IMR-90 (cell line): Measurements from ENCODE around the gene TTL. TPM values are rescaled to one million over a fixed set of nuclear protein-coding genes. Genes with fewer than 3 reads are reported as not detected.

ENCODE experiments used
- ATAC-seq: fragments of 200-7000 bp; cut with Tn5 transposase; 2 replicates; pipeline ENCODE4 v1.9.1; 2020; ENCODE audit warnings: low read depth, mild to moderate bottlenecking, moderate library complexity
- BruUV-seq: library from RNA; stranded (reverse); fragments of 400-500 nt; replicated peaks from 2 replicates; lab custom pipeline; 2021; lab: Mats Ljungman, UMichigan
- CTCF ChIA-PET: fragments of 300-600 bp; formaldehyde crosslinking; extraction: SDS; loops from one replicate; lab custom pipeline; 2021; ENCODE audit warnings: antibody characterized with exemption; lab: Yijun Ruan, JAX
- POLR2A ChIA-PET: fragments of 300-600 bp; sonication (Branson Sonifier 250); formaldehyde crosslinking; loops from one replicate; lab custom pipeline; 2022; ENCODE audit warnings: antibody characterized with exemption; ENCODE audit not compliant: unreplicated experiment; lab: Charles Lee
- DNase-seq: peaks from one replicate; pipeline ENCODE4 v3.0.0; 2013
- H2AFZ ChIP-seq: replicated peaks from 2 replicates; pipeline ENCODE3; 2013; ENCODE audit warnings: low read length, mild to moderate bottlenecking; ENCODE audit not compliant: poor library complexity
- H2AK5ac ChIP-seq: 2 replicates; pipeline ENCODE4 v1.6.1; 2013; ENCODE audit warnings: low read depth, low read length, inconsistent platforms
- H2AK9ac ChIP-seq: replicated peaks from 2 replicates; pipeline ENCODE3; 2013; ENCODE audit warnings: mild to moderate bottlenecking, low read depth, low read length, moderate library complexity; ENCODE audit not compliant: poor library complexity
- H2BK120ac ChIP-seq: 2 replicates; pipeline ENCODE4 v1.6.1; 2013; ENCODE audit warnings: low read depth, low read length, inconsistent platforms
- H2BK15ac ChIP-seq: 3 replicates; pipeline ENCODE4 v1.6.1; 2013; ENCODE audit warnings: low read depth, low read length, inconsistent platforms
- H2BK20ac ChIP-seq: 2 replicates; pipeline ENCODE4 v1.6.1; 2013; ENCODE audit warnings: low read depth, mild to moderate bottlenecking, inconsistent platforms, low read length, moderate library complexity
- H2BK5ac ChIP-seq: 2 replicates; pipeline ENCODE4 v1.6.1; 2013; ENCODE audit warnings: mild to moderate bottlenecking, low read depth, low read length, inconsistent platforms; ENCODE audit not compliant: poor library complexity, severe bottlenecking
- H3K14ac ChIP-seq: replicated peaks from 2 replicates; pipeline ENCODE4 v1.6.1; 2013; ENCODE audit warnings: low read depth, low read length, inconsistent platforms
- H3K18ac ChIP-seq: 2 replicates; pipeline ENCODE4 v1.6.1; 2013; ENCODE audit warnings: low read depth, low read length, control low read depth
- H3K23ac ChIP-seq: 2 replicates; pipeline ENCODE4 v1.6.1; 2013; ENCODE audit warnings: low read depth, low read length, inconsistent platforms
- H3K27ac ChIP-seq: 2 replicates; pipeline ENCODE4 v1.5.1; 2013; ENCODE audit warnings: mild to moderate bottlenecking, control low read depth, low read length; ENCODE audit not compliant: insufficient read depth
- H3K27me3 ChIP-seq: 2 replicates; pipeline ENCODE4 v1.6.1; 2013; ENCODE audit warnings: low read length; ENCODE audit not compliant: control insufficient read depth, insufficient read depth
- H3K36me3 ChIP-seq: 2 replicates; pipeline ENCODE4 v1.6.1; 2013; ENCODE audit warnings: low read length, mixed read lengths; ENCODE audit not compliant: control insufficient read depth, insufficient read depth
- H3K4ac ChIP-seq: 2 replicates; pipeline ENCODE4 v1.6.1; 2013; ENCODE audit warnings: low read depth, low read length, inconsistent platforms
- H3K4me1 ChIP-seq: 2 replicates; pipeline ENCODE4 v1.6.1; 2013; ENCODE audit warnings: low read length, mixed read lengths; ENCODE audit not compliant: control insufficient read depth, insufficient read depth
- H3K4me2 ChIP-seq: 2 replicates; pipeline ENCODE4 v1.6.1; 2013; ENCODE audit warnings: low read depth, mild to moderate bottlenecking, control low read depth, low read length, moderate library complexity
- H3K4me3 ChIP-seq: 2 replicates; pipeline ENCODE4 v1.5.1; 2013; ENCODE audit warnings: low read depth, mild to moderate bottlenecking, control low read depth, low read length, moderate library complexity; ENCODE audit not compliant: insufficient read depth
- H3K56ac ChIP-seq: 2 replicates; pipeline ENCODE4 v1.6.1; 2013; ENCODE audit warnings: low read length, inconsistent platforms; ENCODE audit not compliant: insufficient read depth; ENCODE audit errors: extremely low read depth
- H3K79me1 ChIP-seq, 2 experiments: 2 replicates each; pipeline ENCODE4 v1.6.1; 2013; ENCODE audit warnings: low read length in 2 of 2, inconsistent platforms in 1 of 2, low read depth in 1 of 2
- H3K9ac ChIP-seq: 2 replicates; pipeline ENCODE4 v1.6.1; 2013; ENCODE audit warnings: low read depth, low read length, control low read depth
- H3K9me1 ChIP-seq: 2 replicates; pipeline ENCODE4 v1.6.1; 2013; ENCODE audit warnings: low read length, inconsistent platforms; ENCODE audit not compliant: insufficient read depth
- H3K9me3 ChIP-seq: 2 replicates; pipeline ENCODE4 v1.6.1; 2013; ENCODE audit warnings: low read length; ENCODE audit not compliant: control insufficient read depth, insufficient read depth
- H4K20me1 ChIP-seq: 2 replicates; pipeline ENCODE4 v1.6.1; 2013; ENCODE audit warnings: low read length, inconsistent platforms; ENCODE audit not compliant: insufficient read depth
- H4K5ac ChIP-seq: 2 replicates; pipeline ENCODE4 v1.6.1; 2013; ENCODE audit warnings: mild to moderate bottlenecking, low read depth, low read length, control low read depth
- H4K8ac ChIP-seq, 2 experiments: 2 replicates each; pipeline ENCODE4 v1.6.1; 2013; ENCODE audit warnings: low read depth in 2 of 2, low read length in 2 of 2, control low read depth in 1 of 2, inconsistent platforms in 1 of 2
- H4K91ac ChIP-seq: 2 replicates; pipeline ENCODE4 v1.6.1; 2013; ENCODE audit warnings: low read depth, low read length, inconsistent platforms; ENCODE audit not compliant: insufficient read depth
- CEBPB ChIP-seq: IDR thresholded peaks from 2 replicates; pipeline ENCODE4 v1.6.1; 2012; ENCODE audit warnings: low read depth, low read length, improper control_type of control experiment
- RCOR1 ChIP-seq: IDR thresholded peaks from 2 replicates; pipeline ENCODE4 v1.6.1; 2012; ENCODE audit warnings: mild to moderate bottlenecking, low read length, improper control_type of control experiment; ENCODE audit not compliant: insufficient replicate concordance
- WGBS, 2 experiments: methylation state at CpG; one replicate each; pipeline versions ENCODE4 v1.1.5 to v1.1.7; 2013; ENCODE audit warnings: missing lambda C conversion rate in 2 of 2; ENCODE audit not compliant: insufficient read length in 1 of 2; ENCODE audit errors: extremely low coverage in 2 of 2; 5-methylcytosine and 5-hydroxymethylcytosine counted together
- dilution Hi-C: fragments of 300-500 bp; cut with HindIII; formaldehyde crosslinking; loops from one replicate; pipeline ENCODE4 v1.14.3; 2018; ENCODE audit warnings: low sequenced_read_pairs; ENCODE audit not compliant: unreplicated experiment
- in situ Hi-C: fragments of 300-500 bp; cut with MboI; formaldehyde crosslinking; loops from 3 replicates; pipeline ENCODE4 v1.14.3; 2019; ENCODE audit warnings: low sequenced_read_pairs, inconsistent platforms, mixed read lengths
- intact Hi-C: fragments of 100-400 bp; cut with micrococcal nuclease; formaldehyde crosslinking; loops from 2 replicates; pipeline ENCODE4 v1.10.0; 2022
- microRNA-seq, 2 experiments: library from miRNA; stranded (forward) in 1 of 2; unstranded in 1 of 2; fragments of 10-50 nt in 1 of 2; fragments of <30 nt in 1 of 2; gene quantifications in 1 of 2; microRNA quantifications in 1 of 2; one replicate each; pipeline versions ENCODE3 to v1.1.0; 2013 to 2020; ENCODE audit not compliant: insufficient read depth in 1 of 2, insufficient read length in 1 of 2, unreplicated experiment in 1 of 2
- polyA plus RNA-seq, 3 experiments: library from polyadenylated mRNA; depleted of rRNA; stranded (reverse); fragments of >200 nt; gene quantifications; 2 replicates each; pipeline ENCODE4 v1.2.3, GENCODE V29; 2012; ENCODE audit warnings: low replicate concordance in 1 of 3
- small RNA-seq, 5 experiments: library from RNA; depleted of rRNA; stranded (forward); fragments of <200 nt; gene quantifications; one replicate each; pipeline ENCODE3, GENCODE V24; 2012
- total RNA-seq: library from RNA; depleted of rRNA; stranded (reverse); fragments of >200 nt; gene quantifications from 2 replicates; pipeline ENCODE4 v1.2.3, GENCODE V29; 2012; rRNA removed

TTL gene
- total and polyA plus RNA-seq, 2 of the 4 experiments (the other 2 are of a cell fraction), result 18.2 to 36.2 TPM

DNA sequence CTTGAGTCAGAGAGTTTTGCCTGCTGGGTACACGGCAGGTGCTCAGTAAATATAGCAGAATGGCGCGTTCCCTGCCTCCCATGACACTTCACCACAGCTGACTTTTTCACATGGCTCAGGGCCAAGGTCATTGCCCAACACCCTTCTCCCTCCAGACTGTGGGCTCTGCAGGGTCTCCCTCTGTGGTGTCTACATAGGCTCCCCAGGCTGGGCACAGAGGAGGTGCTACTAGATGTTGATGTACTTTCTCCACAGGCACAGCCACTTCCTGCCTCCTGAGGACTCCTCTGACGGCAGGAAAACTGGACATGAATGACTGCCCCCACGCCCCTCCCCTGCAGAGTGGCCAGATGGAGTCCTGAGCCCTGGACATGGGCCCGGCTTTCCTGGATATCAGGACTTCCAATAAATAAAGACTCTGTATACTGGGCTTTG, 106.7 kb downstream of the TTL start:
- Histone ChIP-seq H2AK9ac (no peak overlapping the region), H3K27me3 (no peaks in the 10 kb centered on the region), H3K36me3 (peaks cover 8% of the 10 kb centered on the region), H4K8ac (no peak overlapping the region), H4K20me1 (no peaks in the 10 kb centered on the region), H2AK5ac (no peak overlapping the region), H3K18ac (no peak overlapping the region), H3K4ac (no peak overlapping the region), H2BK120ac (no peak overlapping the region), H2BK5ac (no peak overlapping the region), H2AFZ (no peak overlapping the region), H3K9me1 (peaks cover 9% of the 10 kb centered on the region), H3K23ac (no peak overlapping the region), H3K27ac (no peak overlapping the region), H3K4me2 (no peak overlapping the region), H2BK15ac (no peak overlapping the region), H3K79me1 (peaks cover 5 to 30% of the 10 kb centered on the region in 2 experiments), H3K56ac (no peak overlapping the region), H3K4me3 (no peak overlapping the region), H4K5ac (no peak overlapping the region), H3K14ac (no peak overlapping the region), H3K4me1 (peaks cover 6% of the 10 kb centered on the region), H3K9ac (no peak overlapping the region), H4K91ac (no peak overlapping the region), H3K9me3 (no peaks in the 10 kb centered on the region), H2BK20ac (no peak overlapping the region)
- TF ChIP-seq CEBPB (peak; percentile 14; the same call in 1 of the 2 replicates), RCOR1 (no peak)
- intact Hi-C loops, result no loop called here
- ChIA-PET CTCF (no interaction called here), POLR2A (no interaction called here)
- BruUV-seq, result no TSS peak
- DNase-seq (no peak), ATAC-seq (no peak)
- dilution Hi-C loops, result no loop called here
- in situ Hi-C loops, result no loop called here
- 100% methylated on average over 1 of the region's 6 CpGs; no CpG with 5 or more reads in 1 of the 2 experiments for WGBS, 2 experiments

Small RNAs within 50 kb of the gene (microRNA-seq; reads per million reads assigned to microRNA genes)
- not detected for gene RF00019 (ENCODE audit: insufficient read depth, insufficient read length)

Small RNAs within 50 kb of the gene (small RNA-seq; reads per million reads assigned to genes)
- gene RF00019, result 0 reads per million in 5 experiments

Other genes starting within 250 kb of the TTL start
- gene ZC3H8, start 227.1 kb upstream of the TTL start, total RNA-seq, result 0.18 and 1.7 TPM in 2 replicates
- gene ZC3H8, start 227.1 kb upstream of the TTL start, polyA plus RNA-seq (2012; rRNA removed), result 1.6 TPM in 2 replicates
- gene ZC3H6, start 206.6 kb upstream of the TTL start, total RNA-seq, result 2.0 and 2.2 TPM in 2 replicates
- 0.55 and 0.60 TPM in 2 replicates for gene ZC3H6, start 206.6 kb upstream of the TTL start, polyA plus RNA-seq (2012; rRNA removed)
- gene RGPD8, start 48.5 kb upstream of the TTL start, total RNA-seq, result 4.1 and 4.2 TPM in 2 replicates
- 0.67 and 0.69 TPM in 2 replicates for gene RGPD8, start 48.5 kb upstream of the TTL start, polyA plus RNA-seq (2012; rRNA removed)
- gene POLR1B, start 60.3 kb downstream of the TTL start, total RNA-seq, result 22.8 and 24.6 TPM in 2 replicates
- 10.5 and 10.9 TPM in 2 replicates for gene POLR1B, start 60.3 kb downstream of the TTL start, polyA plus RNA-seq (2012; rRNA removed)
- 4.8 and 8.1 TPM in 2 replicates for gene CHCHD5, start 102.5 kb downstream of the TTL start, total RNA-seq
- 40.1 and 46.2 TPM in 2 replicates for gene CHCHD5, start 102.5 kb downstream of the TTL start, polyA plus RNA-seq (2012; rRNA removed)
- 94.1 and 123 TPM in 2 replicates for gene SLC20A1, start 163.8 kb downstream of the TTL start, total RNA-seq
- 72.3 and 93.6 TPM in 2 replicates for gene SLC20A1, start 163.8 kb downstream of the TTL start, polyA plus RNA-seq (2012; rRNA removed)
- not detected in 2 replicates for gene NT5DC4, start 238.9 kb downstream of the TTL start, total RNA-seq
- not detected in 2 replicates for gene NT5DC4, start 238.9 kb downstream of the TTL start, polyA plus RNA-seq (2012; rRNA removed)